ENCODE measurements around the gene PSTPIP2. TPM values are rescaled to one million over a fixed set of nuclear protein-coding genes. Genes with fewer than 3 reads are reported as not detected.
"Not testable (repeated sequence)": the region's sequence is repeated elsewhere in the genome, so short reads cannot be mapped to it uniquely, and the experiment has no call there.

The PSTPIP2 gene
- total RNA-seq, 6 experiments from 2014 or later, result 4.0 to 15.2 (median 8.6) TPM

GRCh38 chr18:46053368-46054095, 18.5 kb downstream of the PSTPIP2 start:
- 90% methylated on average over 6 of the region's 6 CpGs for WGBS (ENCODE audit: insufficient coverage, low coverage, low lambda C conversion rate, missing lambda C conversion rate)
- ATAC-seq, result no peak
- Histone ChIP-seq H3K27ac (peak overlapping the region in 2 of 3 donors; percentile 32 to 75), H3K4me1 (peaks cover 0 to 21% (median 9%) of the 10 kb centered on the region in 4 donors), H3K27me3 (no peaks in the 10 kb centered on the region), H3K36me3 (no peaks in the 10 kb centered on the region), H3K9me3 (no peaks in the 10 kb centered on the region), H3K4me3 (no peak overlapping the region)
- DNase-seq, result no peak
- intact Hi-C loops (cut with DNase I), result no loop called here
- no peak for TF ChIP-seq POLR2A (IDR thresholded peaks at IDR 0.05)
- no peak for TF ChIP-seq CTCF (IDR thresholded peaks at IDR 0.05)

GRCh38 chr18:46051731-46052461, 20.2 kb downstream of the PSTPIP2 start:
- H3K27me3 ChIP-seq, result no peaks in the 10 kb centered on the region
- intact Hi-C loops (cut with DNase I), result no loop called here
- H3K4me1 ChIP-seq, result peaks cover 0 to 21% (median 9%) of the 10 kb centered on the region in 4 donors
- DNase-seq (peak in 2 of 3 donors; percentile 25 to 81), ATAC-seq (peak; percentile 93 to 97 (median 96))
- peak overlapping the region in 1 of 3 donors; percentile 31 for H3K4me3 ChIP-seq
- TF ChIP-seq CTCF (IDR thresholded peaks at IDR 0.05) (no peak), POLR2A (IDR thresholded peaks at IDR 0.05) (peak; percentile 33)
- H3K27ac ChIP-seq, result peak overlapping the region; percentile 54 to 75 (median 69)
- H3K36me3 ChIP-seq, result no peaks in the 10 kb centered on the region
- 32% methylated on average over 6 of the region's 6 CpGs for WGBS (ENCODE audit: insufficient coverage, low coverage, low lambda C conversion rate, missing lambda C conversion rate)
- no peaks in the 10 kb centered on the region for H3K9me3 ChIP-seq

- DNase-seq, result no peak
- ATAC-seq, result no peak
- H3K4me1 ChIP-seq, result peaks cover 0 to 21% (median 9%) of the 10 kb centered on the region in 4 donors
- intact Hi-C loops (cut with DNase I), result no loop called here
- no peak for TF ChIP-seq CTCF (IDR thresholded peaks at IDR 0.05)
- TF ChIP-seq POLR2A (IDR thresholded peaks at IDR 0.05), result no peak
- 100% methylated on average over 5 of the region's 5 CpGs for WGBS (ENCODE audit: insufficient coverage, low coverage, low lambda C conversion rate, missing lambda C conversion rate)
- no peaks in the 10 kb centered on the region for H3K36me3 ChIP-seq
- H3K27ac ChIP-seq, result no peak overlapping the region
- H3K4me3 ChIP-seq, result no peak overlapping the region
- H3K27me3 ChIP-seq, result no peaks in the 10 kb centered on the region
- H3K9me3 ChIP-seq, result no peaks in the 10 kb centered on the region
Observed at GRCh38 chr18:46050268-46050667, 21.8 kb downstream of the PSTPIP2 start.

- ATAC-seq (no peak), DNase-seq (no peak)
- H3K36me3 ChIP-seq, result no peaks in the 10 kb centered on the region
- TF ChIP-seq CTCF (IDR thresholded peaks at IDR 0.05) (no peak), POLR2A (IDR thresholded peaks at IDR 0.05) (no peak)
- H3K27ac ChIP-seq, result no peak overlapping the region
- H3K27me3 ChIP-seq, result no peaks in the 10 kb centered on the region
- H3K4me3 ChIP-seq, result no peak overlapping the region
- H3K9me3 ChIP-seq, result no peaks in the 10 kb centered on the region
- WGBS (ENCODE audit: insufficient coverage, low coverage, low lambda C conversion rate, missing lambda C conversion rate), result 88% methylated on average over 1 of the region's 1 CpG
- intact Hi-C loops (cut with DNase I), result no loop called here
- H3K4me1 ChIP-seq, result peaks cover 0 to 21% (median 9%) of the 10 kb centered on the region in 4 donors
Observed at GRCh38 chr18:46048641-46049040, 23.4 kb downstream of the PSTPIP2 start.

GRCh38 chr18:46047369-46047768, 24.7 kb downstream of the PSTPIP2 start:
- H3K9me3 ChIP-seq; H3K36me3 ChIP-seq; H3K4me3 ChIP-seq; H3K27ac ChIP-seq; H3K27me3 ChIP-seq; DNase-seq; intact Hi-C loops (cut with DNase I); ATAC-seq: not testable (repeated sequence)
- peaks cover 0 to 11% (median 5%) of the 10 kb centered on the region in 4 donors for H3K4me1 ChIP-seq
- WGBS (ENCODE audit: insufficient coverage, low coverage, low lambda C conversion rate, missing lambda C conversion rate), result 92% methylated on average over 13 of the region's 13 CpGs

Measured in right lobe of liver (tissue), 6 donors.